8988T (cell line): ENCODE results near the gene CDK17.

ENCODE experiments used
- DNase-seq: peaks from one replicate; pipeline ENCODE4 v3.0.0; 2011

Gene CDK17

DNA sequence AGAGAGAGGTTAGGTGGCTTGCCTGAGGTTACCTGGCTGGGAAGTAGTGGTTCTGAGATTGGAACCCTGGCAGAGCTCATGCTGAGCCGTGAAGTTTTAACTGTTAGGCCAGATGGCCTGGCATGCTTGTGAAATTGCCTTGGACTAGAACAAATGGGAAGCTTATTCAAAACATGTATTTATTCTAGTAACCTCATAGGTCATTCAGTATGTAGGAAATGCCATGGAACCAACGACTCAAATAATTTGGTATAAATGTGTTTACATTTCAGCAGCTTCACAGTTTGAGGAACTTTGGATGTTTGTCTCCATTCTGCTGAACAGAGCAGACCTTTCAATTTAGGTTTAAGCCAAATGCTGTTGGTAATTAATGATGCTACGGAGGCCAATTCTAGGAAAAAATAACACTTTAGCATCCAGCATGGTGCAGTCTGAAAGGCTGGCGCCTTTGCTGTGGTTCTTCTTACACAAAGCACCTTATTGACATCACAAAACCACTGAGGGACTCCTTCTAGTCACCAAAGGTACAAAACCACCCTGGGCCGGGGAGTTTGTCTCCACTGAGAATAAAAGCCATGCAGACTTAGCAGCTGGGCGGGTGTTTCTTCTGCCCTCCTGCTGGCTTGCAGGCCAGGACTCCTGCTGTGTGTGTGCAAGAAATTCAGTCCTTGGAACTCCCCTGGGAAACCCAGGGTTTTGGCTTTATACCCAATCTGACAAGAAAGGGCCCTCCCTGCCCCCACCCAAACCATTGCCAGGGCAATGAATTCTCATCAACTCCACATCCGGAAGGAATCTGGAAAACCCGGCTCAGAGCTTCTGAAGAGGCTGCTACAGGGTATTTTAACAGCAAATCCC is 141.9 kb downstream of the CDK17 start:
- DNase-seq: no peak

DNA sequence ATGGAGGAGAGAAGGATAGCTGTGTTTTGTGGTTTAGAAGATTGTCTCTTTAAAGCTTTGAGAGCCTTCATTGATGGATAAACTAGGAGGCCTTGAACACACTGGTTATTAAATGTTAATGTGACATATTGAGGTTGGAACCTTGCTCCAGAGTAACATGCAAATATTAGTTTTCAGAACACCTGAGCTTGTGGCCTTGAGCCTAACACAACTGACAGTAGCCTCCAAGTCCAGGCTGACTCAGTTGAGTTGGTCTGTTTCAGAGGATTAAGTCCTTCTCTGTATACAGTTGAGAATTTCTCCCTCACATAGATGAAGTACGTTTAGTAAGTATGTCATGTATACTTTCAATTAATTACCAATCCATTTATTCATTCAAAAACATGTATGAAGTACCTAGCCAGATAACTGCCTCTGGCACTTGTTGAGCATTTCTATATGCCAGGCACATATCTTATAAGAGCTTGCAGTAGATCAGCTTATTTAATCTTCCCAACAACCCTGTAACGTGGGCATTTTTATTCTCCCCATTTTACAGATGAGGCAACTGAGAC is 142.6 kb downstream of the CDK17 start:
- DNase-seq: no peak

DNA sequence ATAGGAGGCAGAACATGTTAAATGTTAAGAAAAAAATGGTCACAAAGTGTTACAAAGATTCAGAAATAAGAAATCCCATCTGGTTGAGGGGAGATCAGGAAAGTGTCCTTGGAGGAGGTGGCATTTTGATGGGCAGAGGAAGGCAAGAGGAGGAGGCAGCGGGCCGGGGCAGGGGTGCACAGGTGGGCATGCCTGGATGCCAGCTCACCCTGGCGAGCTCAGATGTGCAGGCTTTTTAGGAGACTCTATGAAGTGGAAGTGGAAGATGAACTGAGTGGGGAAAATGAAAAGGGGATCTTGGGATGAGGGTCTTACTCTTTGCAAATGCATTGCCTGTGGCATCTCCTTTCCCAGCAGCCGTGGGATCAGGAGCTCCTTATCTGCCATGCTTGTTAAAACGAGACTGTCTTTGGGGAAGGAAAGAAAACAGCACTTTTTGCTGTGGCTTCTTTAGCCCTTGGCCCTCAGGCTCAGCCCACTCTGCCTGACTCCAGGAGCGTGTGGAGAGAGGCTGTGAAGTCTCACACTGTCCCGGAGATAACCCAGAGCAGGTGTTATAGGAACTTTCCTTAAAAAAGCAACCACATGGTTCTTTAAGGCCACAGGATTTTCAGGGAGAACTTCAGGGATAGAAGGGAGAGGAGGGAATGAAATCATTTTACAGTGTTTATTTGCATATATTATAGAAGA is 143.4 kb downstream of the CDK17 start:
- no peak for DNase-seq

DNA sequence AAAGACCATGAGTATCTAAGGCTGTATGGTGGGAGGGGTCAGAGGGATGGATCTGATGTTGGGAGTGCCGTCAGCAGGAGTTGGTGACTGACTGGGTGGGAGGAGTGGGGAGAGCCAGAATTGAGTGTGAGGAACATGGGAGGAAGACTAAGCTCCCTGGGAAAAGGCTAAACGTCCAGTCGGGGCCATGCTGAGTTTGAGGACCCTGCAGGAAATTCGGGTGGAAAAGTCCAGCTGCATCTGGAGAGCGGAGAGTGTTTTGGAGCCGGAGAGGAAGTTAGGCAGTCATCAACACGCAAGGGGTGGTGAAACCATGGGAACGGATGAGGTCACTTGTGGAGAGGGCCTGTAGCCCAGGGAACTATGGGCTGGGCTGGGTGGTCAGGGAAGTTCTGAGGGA is 145.2 kb downstream of the CDK17 start:
- DNase-seq: no peak

DNA sequence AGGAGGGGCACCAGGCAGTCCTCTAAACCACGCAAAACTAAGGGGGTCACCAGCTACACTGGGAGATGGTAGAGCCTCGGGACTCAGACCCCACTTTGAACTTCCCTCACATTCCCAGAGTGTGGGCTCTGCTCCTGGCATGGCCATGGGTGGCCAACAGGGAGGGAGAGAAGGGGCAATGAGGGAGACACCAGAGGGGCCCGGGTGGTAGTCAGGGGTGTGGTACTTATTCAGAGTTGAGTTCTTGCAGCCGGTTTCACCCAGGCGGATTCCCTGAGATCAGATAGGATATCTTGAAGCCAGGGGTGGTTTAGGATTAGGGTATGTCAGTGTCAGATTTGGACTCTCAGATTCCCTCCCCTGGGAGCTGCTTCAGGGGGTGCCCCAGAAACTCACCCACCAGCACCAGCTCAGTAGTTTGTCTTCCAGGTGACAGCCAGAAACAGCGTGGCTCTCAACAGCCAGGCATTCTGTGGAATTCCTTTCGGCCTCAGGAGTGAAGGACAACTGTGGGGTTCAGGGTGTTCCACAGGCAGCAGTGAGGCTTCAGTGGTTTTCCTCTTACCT is 150.0 kb downstream of the CDK17 start:
- DNase-seq: no peak

DNA sequence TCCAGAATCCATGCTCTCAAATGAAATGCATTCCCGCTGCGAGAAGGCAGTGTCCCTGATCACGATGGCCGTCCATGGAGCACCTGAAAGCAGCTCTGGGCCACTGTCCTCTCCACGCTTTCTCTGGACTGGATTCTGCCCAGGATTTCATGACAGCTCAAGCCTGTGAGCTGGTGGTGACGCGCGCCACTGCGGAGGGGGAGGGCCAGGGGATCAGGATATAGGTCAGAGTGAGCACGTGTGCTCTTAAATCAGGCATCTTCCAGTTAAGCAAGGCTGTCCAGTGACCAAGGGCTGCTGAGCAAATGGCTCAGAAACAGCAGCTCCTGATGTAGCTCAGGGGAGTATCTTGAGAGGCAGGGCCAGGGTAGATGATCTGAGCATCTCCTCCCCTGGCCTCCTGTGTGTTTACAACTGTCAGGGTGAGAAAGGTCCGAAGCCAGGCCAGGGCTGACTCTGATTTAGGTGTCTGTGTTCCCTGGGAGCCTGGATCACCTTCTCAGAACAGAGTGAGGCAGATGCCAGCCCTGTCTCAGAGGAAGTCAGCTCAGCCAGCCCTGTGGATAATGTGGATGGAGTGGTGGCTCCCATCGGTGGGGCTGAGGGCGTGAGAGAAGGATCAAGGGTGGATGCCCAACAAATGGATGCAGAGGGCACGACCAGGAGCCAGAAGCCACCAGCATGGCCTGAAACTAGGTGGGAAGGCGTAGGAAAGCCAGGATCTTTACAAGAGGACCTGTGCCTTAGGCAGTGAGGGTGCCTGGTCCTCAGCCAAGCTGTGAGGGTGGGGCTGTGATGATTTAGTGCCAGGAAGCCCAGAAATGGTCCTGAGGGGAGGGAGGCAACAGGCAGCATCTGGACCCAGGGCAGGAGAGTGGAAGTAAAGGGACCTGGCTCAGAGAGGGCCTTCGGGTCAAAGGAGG is 150.8 kb downstream of the CDK17 start:
- no peak for DNase-seq

DNA sequence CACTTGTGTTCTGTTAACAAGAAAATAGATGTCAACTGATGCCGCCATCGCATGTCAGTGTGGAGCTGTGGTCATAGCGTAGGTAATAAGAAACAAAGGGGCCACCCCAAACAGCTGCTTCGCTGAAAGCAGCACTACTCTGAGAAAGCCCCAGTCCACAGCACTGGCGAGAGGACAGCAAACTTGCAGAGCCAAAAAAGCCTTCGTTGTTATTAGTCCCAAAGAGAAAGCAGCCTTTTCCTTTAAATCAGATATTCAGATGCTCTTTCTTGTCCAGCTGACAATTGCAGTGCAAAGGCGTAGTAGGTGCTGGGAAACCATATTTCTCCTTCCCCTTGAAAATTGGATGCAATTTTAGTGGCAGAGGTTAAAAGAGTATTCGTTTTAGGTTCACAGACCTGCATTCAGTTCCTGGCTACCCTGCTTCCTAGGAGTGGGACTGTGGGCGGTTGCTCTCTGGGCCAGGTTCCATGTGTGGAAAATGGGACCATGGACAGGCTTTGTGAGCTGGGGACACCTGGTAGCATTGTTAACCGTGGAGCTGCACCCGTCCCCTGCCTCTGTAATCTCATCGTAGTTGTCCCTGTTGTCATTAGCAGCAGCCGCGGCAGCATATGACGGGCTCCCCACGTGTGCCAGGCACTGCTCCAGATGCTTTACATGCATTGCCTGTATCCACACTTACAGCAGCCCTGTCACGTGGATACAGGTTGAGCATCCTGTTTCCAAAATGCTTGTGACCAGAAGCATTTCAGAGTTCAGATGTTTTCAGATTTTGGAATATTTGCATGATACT is 151.9 kb downstream of the CDK17 start:
- no peak for DNase-seq

DNA sequence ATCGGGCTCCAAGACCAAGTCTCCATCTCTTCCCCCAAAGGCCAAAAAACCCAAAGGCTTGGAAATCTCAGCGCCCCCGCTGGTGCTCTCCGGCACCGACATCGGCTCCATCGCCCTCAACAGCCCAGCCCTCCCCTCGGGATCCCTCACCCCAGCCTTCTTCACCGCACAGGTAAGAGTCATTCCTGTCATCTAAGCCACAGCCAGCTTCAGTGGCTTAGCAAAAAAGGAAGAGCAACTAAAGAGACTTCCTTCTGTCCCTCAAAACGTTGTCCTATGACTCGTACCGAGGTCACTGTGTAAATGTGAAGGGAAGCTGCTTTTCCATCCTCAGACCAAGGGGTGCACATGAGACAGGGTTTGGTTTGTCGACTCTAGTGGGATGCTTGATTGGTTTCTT is 152.7 kb downstream of the CDK17 start:
- no peak for DNase-seq

DNA sequence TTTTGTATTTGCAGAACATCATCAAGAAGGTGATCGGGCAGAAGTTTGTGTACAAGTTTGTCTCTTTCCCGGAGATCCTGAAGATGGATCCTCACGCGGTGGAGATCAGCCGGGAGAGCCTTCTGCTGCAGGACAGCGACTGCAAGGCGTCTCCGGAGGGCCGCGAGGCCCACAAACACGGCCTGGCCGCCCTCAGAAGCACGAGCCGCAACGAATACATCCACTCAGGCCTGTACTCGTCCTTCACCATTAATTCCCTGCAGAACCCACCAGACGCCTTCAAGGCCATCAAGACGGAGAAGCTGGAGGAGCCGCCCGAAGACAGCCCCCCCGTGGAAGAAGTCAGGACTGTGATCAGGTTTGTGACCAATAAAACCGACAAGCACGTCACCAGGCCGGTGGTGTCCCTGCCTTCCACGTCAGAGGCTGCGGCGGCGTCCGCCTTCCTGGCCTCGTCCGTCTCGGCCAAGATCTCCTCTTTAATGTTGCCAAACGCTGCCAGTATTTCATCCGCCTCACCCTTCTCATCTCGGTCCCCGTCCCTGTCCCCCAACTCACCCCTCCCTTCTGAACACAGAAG is 153.2 kb downstream of the CDK17 start:
- no peak for DNase-seq

DNA sequence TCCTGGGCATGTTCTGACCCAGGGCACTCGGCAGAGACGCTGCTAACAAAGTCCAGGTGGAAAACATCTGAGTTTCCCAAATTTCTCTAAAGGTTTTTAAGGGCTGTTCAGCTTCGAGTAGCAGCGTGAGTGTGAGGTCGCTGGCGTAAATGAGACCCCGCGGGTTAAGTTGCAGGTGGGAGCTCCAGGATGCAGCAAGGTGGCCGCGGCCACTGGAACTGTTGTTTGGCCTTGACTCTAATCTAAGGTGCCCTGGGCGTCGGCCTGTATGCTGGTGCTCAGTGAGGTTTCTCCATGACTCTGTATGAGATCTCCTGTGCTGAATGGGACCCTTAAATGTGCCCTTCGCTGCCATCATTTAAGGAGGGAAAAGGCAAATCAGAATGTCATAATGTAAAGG is 155.4 kb downstream of the CDK17 start:
- DNase-seq: no peak

DNA sequence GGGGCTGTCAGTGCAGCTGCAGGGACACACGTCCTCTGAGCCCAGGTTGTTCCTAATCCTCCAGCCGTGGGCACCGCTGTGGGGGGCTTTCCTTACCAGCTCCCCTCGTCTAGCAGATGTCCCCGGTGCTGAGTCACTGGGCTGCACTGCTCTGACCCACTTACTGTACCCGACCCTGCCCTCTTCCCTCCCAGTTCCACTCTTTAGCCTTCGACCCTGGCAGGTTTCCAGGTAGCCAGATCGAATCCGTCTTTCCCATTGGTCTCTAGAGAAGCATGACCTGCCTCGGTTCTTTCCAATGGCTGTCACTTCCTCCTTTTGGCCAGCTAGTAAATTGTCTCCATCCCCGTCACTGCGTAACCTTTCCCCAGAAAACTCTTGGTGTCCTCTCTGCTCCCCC is 157.6 kb downstream of the CDK17 start:
- no peak for DNase-seq

DNA sequence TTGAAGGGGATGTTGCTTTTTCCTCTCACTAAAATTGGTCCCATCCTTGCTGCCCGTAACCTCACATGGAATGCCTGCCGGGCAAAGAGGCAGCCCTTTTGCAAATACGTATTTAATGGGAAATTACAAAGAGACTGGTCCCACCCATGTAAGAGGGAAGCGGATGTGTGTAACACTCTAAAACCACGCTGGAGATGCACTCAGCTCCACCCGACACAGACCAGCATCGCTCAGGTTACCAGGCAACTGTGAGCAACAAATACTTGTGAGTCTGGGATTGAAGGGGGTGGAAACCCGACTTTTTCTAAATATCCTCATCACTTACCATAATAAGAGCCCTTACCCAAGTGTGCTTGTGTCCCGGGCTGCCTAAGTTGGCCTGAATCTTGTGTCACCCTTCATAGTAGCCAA is 158.4 kb downstream of the CDK17 start:
- no peak for DNase-seq

DNA sequence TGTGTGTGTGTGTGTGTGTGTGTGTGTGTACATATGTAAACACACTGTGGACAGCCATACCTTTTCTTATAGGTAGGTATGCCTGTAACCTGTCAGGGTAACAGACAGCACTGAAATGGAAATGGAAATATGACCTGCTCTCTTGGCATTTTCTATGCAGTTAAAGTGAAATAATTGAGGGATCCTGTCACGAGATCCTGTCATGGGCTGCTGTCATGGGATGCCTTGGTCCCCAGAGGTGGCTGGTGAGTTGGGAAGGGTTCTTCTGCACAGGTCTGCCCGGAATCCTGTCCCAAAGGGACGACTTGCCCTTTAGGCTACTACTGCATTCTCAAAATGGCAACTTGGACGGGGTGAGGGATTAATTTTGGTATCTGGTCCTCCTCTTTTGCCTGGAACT is 158.8 kb downstream of the CDK17 start:
- DNase-seq: no peak

DNA sequence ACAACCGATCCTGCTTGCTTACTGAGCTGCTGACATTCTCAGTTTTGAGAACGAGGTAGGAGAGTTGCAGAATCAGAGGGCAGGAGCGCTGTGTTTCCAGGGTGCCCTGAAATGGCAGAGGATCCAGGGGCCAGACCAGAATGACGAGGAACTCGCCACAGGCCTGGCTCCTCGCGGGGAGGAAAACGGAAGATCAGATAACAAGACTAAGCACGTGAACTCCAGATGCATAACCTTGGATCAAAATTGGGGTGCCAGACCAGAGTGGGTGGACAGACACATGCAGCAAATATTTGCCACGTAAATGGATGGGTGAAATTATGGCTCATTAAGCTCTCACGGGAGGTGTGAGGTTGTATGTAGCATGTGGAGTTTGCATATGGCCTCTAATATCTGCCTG is 159.6 kb downstream of the CDK17 start:
- DNase-seq: no peak

DNA sequence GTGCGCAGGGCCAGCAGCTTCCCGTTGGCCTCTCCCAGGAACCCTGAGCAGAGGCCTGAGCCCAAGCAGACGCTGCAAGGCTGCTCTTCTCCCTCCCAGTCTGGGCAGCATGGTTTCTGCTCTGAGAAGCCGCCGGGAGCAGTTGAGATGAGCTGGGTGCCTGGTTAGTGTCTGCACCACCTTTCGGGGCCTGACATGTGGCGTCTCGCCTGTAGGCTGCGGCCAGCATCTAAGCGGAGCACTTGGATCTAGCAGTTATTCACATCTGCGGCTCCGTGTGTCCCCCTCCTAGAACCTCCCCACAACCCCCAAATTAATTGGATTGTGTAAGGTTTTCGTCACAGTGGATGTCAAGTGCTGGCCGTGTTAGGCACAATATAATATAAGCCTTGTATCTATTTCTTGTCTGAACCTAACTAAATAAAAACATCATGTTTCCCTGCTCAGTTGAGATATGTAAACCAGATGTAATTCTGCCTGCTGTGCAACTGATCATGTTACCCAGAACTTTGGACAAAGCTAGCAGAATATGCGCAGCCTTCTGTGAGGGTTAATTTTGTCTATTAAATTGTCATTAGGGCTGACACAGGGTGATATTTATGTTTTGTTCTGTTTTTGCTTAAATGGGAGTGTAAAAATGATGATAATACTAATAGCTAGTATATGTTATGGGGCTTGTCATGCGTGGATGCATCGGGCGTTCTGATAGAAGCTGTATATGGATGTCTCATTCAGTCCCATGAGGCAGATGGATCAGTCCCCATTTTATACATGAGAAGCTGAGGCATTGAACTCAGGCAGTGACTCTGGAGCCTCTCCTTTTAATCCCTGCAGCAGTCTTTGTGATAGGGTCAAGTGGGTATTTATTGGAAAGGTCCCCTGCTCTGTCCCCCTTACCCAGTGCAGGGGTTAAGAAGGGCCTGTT is 160.3 kb downstream of the CDK17 start:
- no peak for DNase-seq

DNA sequence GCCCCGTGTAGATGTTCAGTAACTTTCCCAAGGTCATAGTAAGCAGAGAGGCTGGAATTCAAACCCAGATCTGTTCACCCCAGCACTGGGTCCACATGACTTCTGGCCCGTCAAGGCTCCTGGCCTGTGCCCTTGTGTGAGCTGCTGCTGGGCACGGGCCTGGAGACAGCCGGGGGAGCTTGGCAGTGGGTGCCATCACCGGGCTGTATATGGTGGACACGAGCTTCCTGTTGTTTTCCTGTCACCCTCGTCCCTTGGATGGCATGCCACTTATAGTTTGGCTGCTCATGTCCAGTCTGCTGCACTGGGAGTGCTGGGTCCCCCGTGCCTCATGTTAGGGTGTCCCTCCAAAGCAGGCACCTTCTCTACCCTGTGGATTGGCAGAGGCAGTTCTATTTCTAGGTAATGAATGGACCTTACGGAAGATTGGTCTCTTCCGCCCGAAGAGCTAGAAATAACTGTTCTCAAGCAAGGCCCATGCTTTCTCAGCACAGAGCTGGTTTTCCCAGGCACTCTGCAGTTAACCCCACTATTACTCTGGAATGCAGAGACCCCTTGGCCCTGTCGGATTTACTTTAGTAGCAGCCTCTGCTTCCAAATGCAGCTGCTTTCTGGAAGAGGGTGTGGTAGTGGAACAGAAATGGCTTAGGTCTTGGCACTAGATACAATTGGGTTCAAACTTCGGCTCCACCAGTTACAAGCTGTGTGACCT is 161.7 kb downstream of the CDK17 start:
- DNase-seq: no peak

DNA sequence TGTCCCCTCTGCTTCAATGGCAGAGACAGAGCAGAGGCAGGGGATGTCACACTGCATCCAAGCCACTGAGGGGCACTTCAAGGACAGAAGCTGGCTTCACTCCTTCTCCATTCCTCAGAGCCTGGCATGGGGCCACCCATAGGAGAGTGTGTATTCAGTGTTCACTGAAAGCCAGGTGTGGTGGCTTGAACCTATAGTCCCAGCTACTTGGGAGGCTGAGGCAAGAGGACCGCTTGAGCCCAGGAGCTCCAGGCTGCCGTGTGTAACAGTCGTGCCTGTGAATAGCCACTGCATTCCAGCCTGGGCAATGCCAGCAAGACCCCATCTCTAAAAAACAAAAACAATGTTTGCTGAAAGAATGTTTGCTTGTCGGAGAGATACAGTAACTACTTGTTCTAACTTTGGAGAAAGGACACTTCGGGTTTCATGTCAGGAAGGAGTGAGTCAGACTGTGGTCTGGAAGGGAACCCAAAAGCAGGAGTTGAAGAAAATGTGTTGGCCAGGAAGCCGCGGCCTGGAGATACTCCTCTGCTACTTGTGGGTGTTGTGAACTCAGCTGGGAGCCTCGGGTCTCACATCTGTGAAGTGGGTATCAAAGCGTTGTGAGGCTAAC is 162.7 kb downstream of the CDK17 start:
- DNase-seq: no peak

DNA sequence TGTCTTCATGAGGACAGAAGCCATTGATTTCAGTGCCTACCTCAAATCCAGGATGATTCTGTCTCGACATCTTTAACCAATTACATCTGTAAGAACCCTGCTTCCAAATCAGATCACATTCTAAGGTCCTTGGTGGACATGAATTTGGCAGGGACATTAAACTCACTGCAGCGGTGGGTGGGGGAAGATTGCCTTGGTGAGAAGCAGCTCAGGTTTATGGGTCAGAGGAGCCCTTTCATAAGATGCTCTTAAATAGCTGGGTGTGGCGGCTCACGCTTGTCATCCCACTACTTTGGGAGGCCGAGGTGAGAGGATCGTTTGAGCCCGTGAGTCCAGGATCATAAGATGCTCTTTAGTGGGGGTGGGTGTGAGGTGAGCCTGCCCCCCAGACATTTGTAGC is 163.2 kb downstream of the CDK17 start:
- DNase-seq: no peak

DNA sequence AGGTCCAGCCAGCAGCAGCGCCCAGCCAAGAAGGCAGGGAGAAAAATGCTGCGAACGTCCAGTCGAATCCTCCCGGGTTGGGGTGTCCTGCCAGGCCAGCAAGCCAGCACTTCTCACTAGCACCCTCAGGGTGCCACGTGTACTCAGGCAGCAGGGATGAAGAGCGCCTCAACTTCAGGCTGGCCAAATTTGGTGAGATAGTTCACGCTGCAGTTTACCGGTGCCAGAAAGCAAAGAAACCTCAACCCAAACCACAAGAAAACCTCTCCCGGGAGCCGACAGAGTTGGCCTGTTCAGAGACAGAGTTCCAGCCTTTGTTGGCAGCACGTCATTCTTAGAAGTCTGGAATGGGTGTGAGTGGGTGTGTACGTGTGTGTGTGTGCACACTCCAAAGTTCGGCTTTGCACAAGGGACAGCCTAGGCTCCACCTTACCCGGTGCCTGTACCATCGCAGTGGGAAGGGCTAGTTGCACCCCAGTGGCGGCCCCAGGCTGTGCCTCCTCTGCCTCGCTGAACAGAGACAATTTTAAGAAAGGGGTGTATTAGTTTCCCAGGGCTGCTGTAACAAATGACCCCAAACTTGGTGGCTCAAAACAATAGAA is 163.9 kb downstream of the CDK17 start:
- no peak for DNase-seq
